OCI-M2 (cell line): ENCODE measurements around the gene EXOC3L4.
A peak's percentile ranks its signal among the peaks of the same experiment; 100 is the strongest.
"Not testable (repeated sequence)": the region's sequence is repeated elsewhere in the genome, so short reads cannot be mapped to it uniquely, and the experiment has no call there.

Experiments
- DNase-seq: peaks from one replicate; lab custom pipeline; 2025; ENCODE audit not compliant: unreplicated experiment; lab: John Stamatoyannopoulos, UW

Gene EXOC3L4

GRCh38 chr14:103104654-103105452 is 10.3 kb downstream of the EXOC3L4 start:
- no peak for DNase-seq

- DNase-seq, result no peak
Observed at GRCh38 chr14:103105580-103106150, 11.1 kb downstream of the EXOC3L4 start.

GRCh38 chr14:103107455-103107854 is 12.9 kb downstream of the EXOC3L4 start:
- no peak for DNase-seq

GRCh38 chr14:103107941-103108748 is 13.6 kb downstream of the EXOC3L4 start:
- no peak for DNase-seq

GRCh38 chr14:103108749-103109207 is 14.3 kb downstream of the EXOC3L4 start:
- DNase-seq, result no peak

GRCh38 chr14:103109535-103110441 is 15.3 kb downstream of the EXOC3L4 start:
- DNase-seq, result no peak

GRCh38 chr14:103110681-103111231 is 16.2 kb downstream of the EXOC3L4 start:
- no peak for DNase-seq

- no peak for DNase-seq
Observed at GRCh38 chr14:103111232-103111868, 16.8 kb downstream of the EXOC3L4 start.

- DNase-seq, result no peak
Observed at GRCh38 chr14:103112400-103113243, 18.1 kb downstream of the EXOC3L4 start.

- DNase-seq, result no peak
Observed at GRCh38 chr14:103113303-103113702, 18.8 kb downstream of the EXOC3L4 start.

- no peak for DNase-seq
Observed at GRCh38 chr14:103113774-103114173, 19.2 kb downstream of the EXOC3L4 start.

- not testable (repeated sequence) for DNase-seq
Observed at GRCh38 chr14:103115086-103115679, 20.7 kb downstream of the EXOC3L4 start.

GRCh38 chr14:103115845-103116572 is 21.5 kb downstream of the EXOC3L4 start:
- DNase-seq, result no peak

GRCh38 chr14:103116636-103117035 is 22.1 kb downstream of the EXOC3L4 start:
- DNase-seq, result no peak

GRCh38 chr14:103117499-103117898 is 23.0 kb downstream of the EXOC3L4 start:
- DNase-seq, result not testable (repeated sequence)

GRCh38 chr14:103118018-103118662 is 23.6 kb downstream of the EXOC3L4 start:
- DNase-seq, result no peak

- DNase-seq, result peak; percentile 37
Observed at GRCh38 chr14:103118663-103119404, 24.3 kb downstream of the EXOC3L4 start.
